ENCODE data around the gene TREX2.

DNA sequence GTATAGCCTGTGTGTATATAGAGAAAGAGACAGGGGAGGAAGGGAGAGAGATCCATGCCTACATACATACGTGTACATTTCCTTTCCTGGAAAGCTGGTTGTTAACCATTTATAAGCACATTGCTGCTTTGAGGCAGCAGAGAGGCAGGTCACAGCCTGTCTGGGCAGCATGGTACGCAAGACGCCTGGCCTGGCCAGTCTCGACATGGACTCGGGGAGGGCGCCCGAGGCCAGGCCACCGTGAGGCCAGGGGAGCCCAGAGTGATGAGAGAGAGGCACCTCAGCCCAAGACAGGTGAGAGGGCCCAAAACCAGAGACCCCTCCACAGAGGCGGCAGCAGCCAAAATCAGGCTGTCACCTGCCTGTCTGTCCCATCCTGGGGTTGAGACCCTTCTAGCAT lies 3.9 kb downstream of the TREX2 start:
- TF ChIP-seq POLR2AphosphoS5 (IDR thresholded peaks at IDR 0.05) (no peak), SMC3 (conservative IDR thresholded peaks at IDR 0.05; ENCODE audit: poor library complexity) (no peak), EZH2 (IDR thresholded peaks at IDR 0.05; ENCODE audit: borderline replicate concordance, insufficient read depth, low read length, poor library complexity, severe bottlenecking) (no peak), RAD21 (conservative IDR thresholded peaks at IDR 0.05) (no peak), MXI1 (conservative IDR thresholded peaks at IDR 0.05; ENCODE audit: poor library complexity, severe bottlenecking) (no peak), TAF1 (IDR thresholded peaks at IDR 0.05; ENCODE audit: low read depth) (no peak)
- TF ChIP-seq, protein P1, sequence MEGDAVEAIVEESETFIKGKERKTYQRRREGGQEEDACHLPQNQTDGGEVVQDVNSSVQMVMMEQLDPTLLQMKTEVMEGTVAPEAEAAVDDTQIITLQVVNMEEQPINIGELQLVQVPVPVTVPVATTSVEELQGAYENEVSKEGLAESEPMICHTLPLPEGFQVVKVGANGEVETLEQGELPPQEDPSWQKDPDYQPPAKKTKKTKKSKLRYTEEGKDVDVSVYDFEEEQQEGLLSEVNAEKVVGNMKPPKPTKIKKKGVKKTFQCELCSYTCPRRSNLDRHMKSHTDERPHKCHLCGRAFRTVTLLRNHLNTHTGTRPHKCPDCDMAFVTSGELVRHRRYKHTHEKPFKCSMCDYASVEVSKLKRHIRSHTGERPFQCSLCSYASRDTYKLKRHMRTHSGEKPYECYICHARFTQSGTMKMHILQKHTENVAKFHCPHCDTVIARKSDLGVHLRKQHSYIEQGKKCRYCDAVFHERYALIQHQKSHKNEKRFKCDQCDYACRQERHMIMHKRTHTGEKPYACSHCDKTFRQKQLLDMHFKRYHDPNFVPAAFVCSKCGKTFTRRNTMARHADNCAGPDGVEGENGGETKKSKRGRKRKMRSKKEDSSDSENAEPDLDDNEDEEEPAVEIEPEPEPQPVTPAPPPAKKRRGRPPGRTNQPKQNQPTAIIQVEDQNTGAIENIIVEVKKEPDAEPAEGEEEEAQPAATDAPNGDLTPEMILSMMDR (IDR thresholded peaks at IDR 0.05; ENCODE audit: poor library complexity, severe bottlenecking), result no peak
- TF ChIP-seq, protein P2, sequence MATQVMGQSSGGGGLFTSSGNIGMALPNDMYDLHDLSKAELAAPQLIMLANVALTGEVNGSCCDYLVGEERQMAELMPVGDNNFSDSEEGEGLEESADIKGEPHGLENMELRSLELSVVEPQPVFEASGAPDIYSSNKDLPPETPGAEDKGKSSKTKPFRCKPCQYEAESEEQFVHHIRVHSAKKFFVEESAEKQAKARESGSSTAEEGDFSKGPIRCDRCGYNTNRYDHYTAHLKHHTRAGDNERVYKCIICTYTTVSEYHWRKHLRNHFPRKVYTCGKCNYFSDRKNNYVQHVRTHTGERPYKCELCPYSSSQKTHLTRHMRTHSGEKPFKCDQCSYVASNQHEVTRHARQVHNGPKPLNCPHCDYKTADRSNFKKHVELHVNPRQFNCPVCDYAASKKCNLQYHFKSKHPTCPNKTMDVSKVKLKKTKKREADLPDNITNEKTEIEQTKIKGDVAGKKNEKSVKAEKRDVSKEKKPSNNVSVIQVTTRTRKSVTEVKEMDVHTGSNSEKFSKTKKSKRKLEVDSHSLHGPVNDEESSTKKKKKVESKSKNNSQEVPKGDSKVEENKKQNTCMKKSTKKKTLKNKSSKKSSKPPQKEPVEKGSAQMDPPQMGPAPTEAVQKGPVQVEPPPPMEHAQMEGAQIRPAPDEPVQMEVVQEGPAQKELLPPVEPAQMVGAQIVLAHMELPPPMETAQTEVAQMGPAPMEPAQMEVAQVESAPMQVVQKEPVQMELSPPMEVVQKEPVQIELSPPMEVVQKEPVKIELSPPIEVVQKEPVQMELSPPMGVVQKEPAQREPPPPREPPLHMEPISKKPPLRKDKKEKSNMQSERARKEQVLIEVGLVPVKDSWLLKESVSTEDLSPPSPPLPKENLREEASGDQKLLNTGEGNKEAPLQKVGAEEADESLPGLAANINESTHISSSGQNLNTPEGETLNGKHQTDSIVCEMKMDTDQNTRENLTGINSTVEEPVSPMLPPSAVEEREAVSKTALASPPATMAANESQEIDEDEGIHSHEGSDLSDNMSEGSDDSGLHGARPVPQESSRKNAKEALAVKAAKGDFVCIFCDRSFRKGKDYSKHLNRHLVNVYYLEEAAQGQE (IDR thresholded peaks at IDR 0.05; ENCODE audit: borderline replicate concordance), result no peak
